Forelimb muscle (tissue), 1 donor: ENCODE data around the gene GRIA1. TPM values are rescaled to one million over a fixed set of nuclear protein-coding genes. Genes with fewer than 3 reads are reported as not detected.

Experiments used
- DNase-seq: peaks from one replicate; pipeline ENCODE4 v3.0.0-alpha.2; 2013; ENCODE audit warnings: low read depth
- polyA plus RNA-seq: library from polyadenylated mRNA; unstranded; fragments of 120-200 nt; gene quantifications from one replicate; pipeline ENCODE4 v1.2.1, GENCODE V29; 2013; ENCODE audit not compliant: insufficient read length

The GRIA1 gene
- polyA plus RNA-seq, 1 donor, result 1.0 TPM

DNA sequence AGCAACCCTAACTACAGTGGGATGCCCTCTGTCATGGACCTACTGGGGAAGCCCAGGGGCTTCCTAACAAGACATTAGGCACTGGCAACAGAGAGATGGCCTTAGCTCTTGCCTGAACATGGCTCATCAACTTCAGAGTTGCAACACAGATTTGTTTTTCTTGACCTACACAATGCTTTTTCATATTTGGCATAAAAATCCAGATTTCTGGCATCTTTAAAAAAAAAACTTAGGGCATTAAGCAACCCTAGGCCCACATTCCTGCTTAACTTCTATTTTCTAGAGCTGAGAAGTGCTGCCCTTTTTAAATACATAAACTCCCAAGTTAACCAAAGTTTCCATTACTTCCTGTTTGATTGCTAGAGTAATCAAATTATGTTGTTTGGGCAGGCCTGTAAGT, 8.0 kb downstream of the GRIA1 start:
- no peak for DNase-seq

DNA sequence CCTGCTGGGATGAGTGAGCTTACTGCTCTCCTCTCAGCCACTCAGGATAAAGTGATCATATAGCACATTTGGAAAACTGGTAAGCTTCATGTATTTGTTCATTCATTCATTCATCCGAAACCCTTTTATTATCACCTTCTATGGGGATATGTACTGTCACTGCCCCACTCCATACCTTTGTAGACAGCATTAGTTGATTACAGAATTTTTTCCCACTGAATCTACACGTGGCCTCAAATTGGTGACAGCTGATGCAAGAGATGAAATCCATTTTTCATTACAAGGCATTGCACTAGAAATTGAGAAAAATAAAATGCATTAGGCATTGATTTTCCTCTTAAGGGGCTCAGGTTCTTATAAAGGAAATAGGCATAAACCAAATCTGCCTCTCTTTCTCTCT, 9.7 kb downstream of the GRIA1 start:
- no peak for DNase-seq

DNA sequence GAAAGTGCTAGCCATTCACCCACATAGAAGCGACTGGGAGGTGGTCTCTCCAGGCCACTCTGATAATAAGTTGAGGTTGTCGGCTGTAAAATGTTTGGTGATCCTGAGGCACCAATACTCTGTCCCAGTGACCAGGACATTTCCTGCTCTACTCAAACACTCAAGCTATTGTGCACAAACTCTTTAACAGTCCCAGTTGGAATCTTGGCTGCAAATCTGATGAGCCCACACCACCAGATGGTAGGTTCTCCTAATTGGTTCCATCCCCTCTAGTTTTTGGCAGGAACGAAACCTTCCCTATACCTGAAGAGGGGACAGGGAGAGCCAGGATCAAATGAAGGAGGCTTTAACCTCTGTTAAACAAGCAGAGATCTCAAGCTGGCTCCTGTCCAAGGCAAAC, 14.3 kb downstream of the GRIA1 start:
- DNase-seq, result no peak

GRCh38 chr5:153508700-153509099, 18.2 kb downstream of the GRIA1 start:
- DNase-seq, result no peak

DNA sequence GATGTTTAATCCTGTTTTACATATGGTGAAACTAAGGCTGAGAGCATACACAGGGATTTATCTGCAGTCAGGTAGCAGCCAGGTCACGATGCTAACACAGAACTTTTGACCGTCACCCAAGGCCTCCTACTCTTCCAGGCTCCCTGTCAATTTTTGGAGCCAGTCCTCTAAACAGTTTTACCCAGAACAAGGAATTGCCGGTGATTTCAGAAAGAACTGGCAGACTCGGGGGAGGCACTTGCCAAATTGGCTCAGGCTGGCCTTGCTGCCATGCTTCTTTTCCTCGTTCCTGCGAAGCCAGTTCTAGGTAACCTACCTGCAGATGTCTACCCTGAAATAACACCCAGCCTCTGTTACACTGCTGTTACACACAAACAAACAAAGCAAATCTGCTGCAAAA, 21.2 kb downstream of the GRIA1 start:
- DNase-seq, result no peak

GRCh38 chr5:153513156-153513555, 22.7 kb downstream of the GRIA1 start:
- no peak for DNase-seq

GRCh38 chr5:153515301-153515700, 24.8 kb downstream of the GRIA1 start:
- no peak for DNase-seq

DNA sequence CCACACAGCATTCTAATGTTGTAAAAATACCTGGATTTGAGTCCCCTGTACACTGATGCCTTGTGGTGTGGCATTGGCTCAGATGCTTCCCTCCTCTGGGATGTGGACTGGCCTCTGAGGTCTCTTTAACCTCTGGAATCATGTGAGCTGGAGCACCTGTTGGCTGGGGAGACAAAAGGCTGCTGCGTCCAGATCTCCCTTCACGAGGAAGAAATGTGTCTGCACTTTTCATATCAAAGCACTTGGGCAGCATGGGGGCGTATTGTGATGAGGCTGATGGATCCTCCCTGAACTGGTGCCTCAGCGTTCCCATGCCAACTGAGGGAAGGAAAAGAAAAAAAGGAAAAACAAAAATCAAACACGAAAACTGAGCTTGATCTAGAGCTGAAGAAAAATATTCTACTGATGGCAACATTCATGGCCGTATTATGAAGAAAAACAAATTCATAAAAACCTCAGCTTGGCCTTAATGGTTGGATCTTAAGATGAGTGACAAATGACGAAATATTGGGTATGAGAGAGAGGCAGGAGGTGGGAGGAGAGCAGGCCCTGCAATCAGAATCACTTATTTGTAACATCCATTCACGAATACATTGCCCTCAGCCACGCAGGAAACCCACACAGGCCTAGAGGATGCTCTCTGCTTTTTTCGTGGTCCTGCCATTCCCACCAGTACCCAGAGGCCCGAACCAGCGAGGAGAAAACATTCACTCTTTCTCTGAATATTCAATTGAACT, 26.2 kb downstream of the GRIA1 start:
- no peak for DNase-seq

DNA sequence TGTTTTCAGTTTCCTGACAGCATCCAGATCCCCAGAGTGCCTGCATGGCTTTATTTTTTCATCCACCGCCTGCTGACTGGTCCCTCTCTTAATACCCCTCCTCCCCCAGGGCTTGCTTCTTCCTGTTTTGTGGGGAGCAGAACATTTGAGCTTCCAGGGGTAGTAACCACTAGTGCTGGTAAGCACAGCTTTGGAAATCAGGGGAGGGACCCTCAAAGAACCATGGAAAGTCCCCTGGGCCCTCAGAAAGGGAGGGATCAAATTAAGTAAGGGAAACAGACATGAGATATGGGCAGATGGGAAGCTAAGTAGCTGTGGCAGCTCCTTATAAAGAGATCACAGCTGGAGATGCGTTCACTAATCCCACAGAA, 26.8 kb downstream of the GRIA1 start:
- DNase-seq, result no peak

DNA sequence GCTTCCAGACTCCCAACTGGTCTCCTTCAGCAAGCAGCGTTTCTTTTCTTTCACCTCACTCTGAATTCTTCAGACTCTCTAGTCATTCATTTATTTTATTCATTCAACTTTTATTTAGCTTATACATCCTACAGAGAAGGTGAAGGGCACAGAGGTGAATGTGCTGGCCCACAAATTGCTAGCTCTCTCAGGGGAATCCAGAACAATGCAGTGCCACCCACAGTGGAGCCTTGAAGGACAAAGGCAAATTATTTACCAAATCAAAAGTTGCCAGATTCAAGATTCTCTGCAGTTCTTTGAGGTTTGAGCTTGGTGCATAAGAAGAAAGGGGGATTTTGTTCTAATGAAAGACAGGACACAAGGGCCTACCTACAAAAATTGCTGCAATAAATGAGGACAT, 29.7 kb downstream of the GRIA1 start:
- DNase-seq, result no peak

- no peak for DNase-seq
Measured at GRCh38 chr5:153520952-153521351, 30.5 kb downstream of the GRIA1 start.

- DNase-seq, result no peak
Measured at GRCh38 chr5:153523211-153523610, 32.7 kb downstream of the GRIA1 start.

DNA sequence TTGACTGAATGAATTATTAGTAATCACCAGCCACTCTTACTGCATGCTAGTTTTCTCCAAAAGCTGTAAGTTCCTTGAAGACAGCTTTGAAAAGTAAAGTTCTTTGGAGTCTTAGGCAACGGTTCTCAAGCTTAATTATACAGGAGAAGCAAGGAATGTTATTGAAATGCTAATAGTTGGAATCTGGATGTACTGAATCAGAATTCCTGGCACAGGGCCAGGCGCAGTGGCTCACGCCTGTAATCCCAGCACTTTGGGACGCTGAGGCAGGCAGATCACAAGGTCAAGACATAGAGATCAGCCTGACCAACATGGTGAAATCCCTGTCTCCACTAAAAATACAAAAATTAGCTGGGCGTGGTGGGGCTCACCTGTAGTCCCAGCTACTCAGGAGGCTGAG, 33.4 kb downstream of the GRIA1 start:
- no peak for DNase-seq

DNA sequence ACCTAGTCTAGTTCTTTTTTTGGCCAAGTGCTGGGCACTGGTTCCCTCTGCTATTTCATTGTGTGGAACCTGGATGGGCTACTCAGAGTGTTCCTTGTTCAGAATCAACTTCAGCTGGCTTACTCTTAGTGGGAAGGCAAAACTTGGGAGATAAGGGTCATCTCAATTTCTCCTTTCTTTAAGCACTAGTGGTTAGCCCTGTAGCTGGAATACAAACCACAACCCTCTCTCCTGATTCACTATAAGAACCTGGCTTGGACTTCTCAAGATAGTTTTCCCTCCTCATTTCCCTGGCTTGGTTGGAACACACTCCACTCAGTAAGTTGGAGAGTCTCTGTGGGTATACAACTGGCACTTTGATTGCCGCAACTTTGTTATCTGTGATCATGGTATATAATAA, 35.1 kb downstream of the GRIA1 start:
- DNase-seq, result no peak

DNA sequence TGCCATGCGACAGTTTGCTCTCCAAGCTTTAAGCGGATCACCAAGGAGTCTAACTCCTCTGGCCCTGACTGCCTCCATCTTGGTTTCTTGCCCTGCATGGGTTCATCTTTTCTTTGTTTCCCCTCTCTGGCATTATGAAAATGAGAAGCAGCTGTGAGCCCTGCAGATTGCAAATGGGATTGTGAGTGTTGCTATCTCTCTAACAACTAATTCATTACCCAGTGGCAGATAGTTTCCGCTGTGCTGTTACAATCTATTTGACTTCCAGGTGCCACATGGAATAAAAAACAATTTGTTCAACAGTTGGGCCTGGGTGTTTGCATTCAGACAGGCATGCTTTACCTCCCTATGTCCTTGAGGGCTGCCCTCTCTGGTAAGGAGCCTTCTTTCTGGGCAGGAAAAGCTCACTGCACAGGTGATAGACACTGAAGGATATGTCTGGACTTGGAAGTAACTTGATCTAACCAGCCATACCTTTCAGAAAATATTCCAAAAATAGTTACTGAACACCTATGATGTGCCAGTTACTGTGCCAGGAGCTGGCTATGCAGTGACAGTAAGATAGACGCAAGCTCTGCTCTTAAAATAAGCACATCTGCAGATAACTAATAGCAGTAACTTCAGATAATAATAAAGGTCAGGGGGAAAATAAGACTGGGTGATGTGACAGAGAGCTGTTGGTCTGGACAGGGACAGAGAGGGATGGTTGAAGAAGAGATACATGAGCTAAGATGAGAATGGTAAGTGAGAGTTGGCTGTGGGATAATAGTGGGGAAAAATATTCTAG, 40.1 kb downstream of the GRIA1 start:
- DNase-seq, result no peak

GRCh38 chr5:153533546-153533945, 43.1 kb downstream of the GRIA1 start:
- DNase-seq, result no peak

- no peak for DNase-seq
Measured at GRCh38 chr5:153534102-153534501, 43.6 kb downstream of the GRIA1 start.

GRCh38 chr5:153537207-153537606, 46.7 kb downstream of the GRIA1 start:
- no peak for DNase-seq

DNA sequence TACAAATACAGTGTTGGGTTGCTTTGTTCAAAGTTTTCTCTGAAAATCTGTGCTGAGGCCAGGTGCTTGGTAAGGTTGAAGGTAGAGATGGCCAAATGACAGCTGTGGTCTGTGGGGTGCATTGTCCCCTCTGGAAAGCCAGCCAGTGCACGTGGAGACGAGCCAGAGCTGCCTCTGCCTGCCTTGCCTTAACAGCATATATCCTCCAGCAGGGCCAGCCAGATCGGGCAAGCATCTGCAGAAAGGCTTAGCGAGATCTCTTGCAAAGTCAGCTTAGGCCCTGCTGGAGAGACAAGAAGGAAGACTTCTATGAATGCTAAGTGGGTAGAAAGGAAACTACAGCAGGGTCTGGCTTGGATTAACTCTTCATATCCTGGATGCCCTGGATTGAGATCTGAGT, 49.5 kb downstream of the GRIA1 start:
- DNase-seq, result no peak

DNA sequence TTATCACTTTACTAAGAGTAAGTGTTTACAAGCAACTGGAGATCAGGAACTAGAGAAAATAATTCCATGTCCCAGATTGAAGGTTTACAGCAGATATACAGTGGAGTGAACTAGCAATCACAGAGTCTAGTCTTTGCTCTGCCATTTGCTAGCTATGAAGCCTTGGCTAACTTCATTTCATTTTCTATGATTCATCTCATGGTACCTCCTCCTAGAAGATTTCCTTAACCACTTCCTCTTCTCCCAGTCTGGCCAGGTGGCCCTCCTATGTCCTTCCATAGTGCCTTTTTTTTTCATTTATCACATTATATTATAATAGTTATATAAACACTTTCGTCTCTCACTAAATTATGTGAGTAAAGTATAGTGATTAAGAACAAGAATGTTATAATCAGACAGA, 52.1 kb downstream of the GRIA1 start:
- no peak for DNase-seq

DNA sequence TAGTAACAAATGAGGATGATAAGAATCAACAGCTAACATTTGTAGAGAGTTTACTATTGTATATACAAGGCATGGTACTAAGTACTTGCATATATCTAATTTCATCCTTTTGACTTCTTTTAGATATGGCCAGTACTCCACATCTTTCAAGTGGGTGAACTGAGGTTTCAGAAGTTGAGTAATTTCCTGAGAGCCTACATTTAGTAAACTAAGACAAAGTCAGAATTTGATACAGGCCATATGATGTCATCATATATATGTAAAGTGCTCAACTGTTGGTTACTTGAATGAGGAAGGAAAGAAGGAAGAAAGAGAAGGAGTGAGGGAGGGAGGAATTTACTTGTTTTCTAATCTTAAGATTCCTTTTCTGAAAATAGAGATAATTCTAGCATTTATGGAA, 52.8 kb downstream of the GRIA1 start:
- no peak for DNase-seq

DNA sequence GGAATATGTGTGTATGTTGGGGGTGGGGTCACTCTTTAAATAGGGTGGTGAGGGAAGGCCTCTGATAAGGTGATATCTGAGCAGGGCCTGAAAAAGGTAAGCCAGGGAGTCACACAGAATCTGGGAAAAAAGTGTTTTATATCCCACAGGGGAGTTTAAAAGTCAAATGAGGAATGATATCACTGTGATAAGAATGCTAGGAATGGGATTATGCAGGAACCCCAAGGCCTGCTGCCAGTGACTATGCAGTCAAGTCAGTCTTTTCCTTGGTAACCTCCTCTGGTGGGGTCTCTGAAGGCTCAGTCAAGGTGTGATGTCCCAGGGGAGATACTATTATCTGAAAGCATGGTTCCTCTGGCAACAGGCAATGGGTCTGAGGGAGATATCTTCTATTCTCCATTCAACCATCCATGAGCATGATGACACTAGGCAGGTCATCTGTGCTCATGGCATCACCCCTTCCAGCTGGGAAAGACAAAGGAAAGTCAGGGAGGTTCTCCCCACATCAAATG, 53.5 kb downstream of the GRIA1 start:
- DNase-seq, result no peak

DNA sequence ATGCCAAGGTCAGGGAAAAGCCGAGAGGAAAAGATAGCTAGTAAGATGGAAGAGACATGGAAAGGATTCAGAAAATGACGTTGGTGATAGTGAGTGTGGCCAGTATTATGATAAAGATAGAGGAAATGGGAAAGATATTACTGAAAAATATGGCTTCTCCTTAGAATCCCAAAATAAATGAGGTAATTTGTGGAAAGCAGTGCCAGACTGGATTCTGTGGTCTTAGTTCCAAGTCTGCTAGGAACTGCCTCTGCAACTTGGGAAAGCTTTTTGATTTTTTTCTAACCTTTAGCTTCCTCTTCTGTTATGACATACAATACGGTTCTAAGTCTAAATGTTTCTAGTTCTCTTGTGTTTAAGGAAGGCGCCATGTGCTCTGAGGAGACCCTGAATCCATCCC, 54.2 kb downstream of the GRIA1 start:
- no peak for DNase-seq
